ENCODE measurements around the gene PDE1A.

The PDE1A gene

GRCh38 chr2:182267971-182268370, 158.9 kb downstream of the PDE1A start:
- DNase-seq (ENCODE audit: low read depth) = no peak

GRCh38 chr2:182266909-182267308, 159.9 kb downstream of the PDE1A start:
- DNase-seq (ENCODE audit: low read depth) = no peak

- no peak for DNase-seq (ENCODE audit: low read depth)
Measured at GRCh38 chr2:182265718-182266117, 161.1 kb downstream of the PDE1A start.

- DNase-seq (ENCODE audit: low read depth) = no peak
Measured at GRCh38 chr2:182261860-182262387, 164.9 kb downstream of the PDE1A start.

GRCh38 chr2:182259629-182260150, 167.1 kb downstream of the PDE1A start:
- no peak for DNase-seq (ENCODE audit: low read depth)

GRCh38 chr2:182252534-182252933, 174.3 kb downstream of the PDE1A start:
- no peak for DNase-seq (ENCODE audit: low read depth)

GRCh38 chr2:182248898-182249297, 177.9 kb downstream of the PDE1A start:
- no peak for DNase-seq (ENCODE audit: low read depth)

GRCh38 chr2:182248362-182248761, 178.5 kb downstream of the PDE1A start:
- no peak for DNase-seq (ENCODE audit: low read depth)

GRCh38 chr2:182247831-182248230, 179.0 kb downstream of the PDE1A start:
- DNase-seq (ENCODE audit: low read depth) = no peak

GRCh38 chr2:182245963-182246362, 180.9 kb downstream of the PDE1A start:
- DNase-seq (ENCODE audit: low read depth) = no peak

- no peak for DNase-seq (ENCODE audit: low read depth)
Measured at GRCh38 chr2:182242609-182243008, 184.2 kb downstream of the PDE1A start.

- DNase-seq (ENCODE audit: low read depth) = no peak
Measured at GRCh38 chr2:182241936-182242335, 184.9 kb downstream of the PDE1A start.

GRCh38 chr2:182240862-182241371, 185.9 kb downstream of the PDE1A start:
- DNase-seq (ENCODE audit: low read depth) = no peak

GRCh38 chr2:182230561-182230960, 196.3 kb downstream of the PDE1A start:
- DNase-seq (ENCODE audit: low read depth) = no peak

GRCh38 chr2:182229297-182229696, 197.5 kb downstream of the PDE1A start:
- no peak for DNase-seq (ENCODE audit: low read depth)

- DNase-seq (ENCODE audit: low read depth) = no peak
Measured at GRCh38 chr2:182228741-182229140, 198.1 kb downstream of the PDE1A start.

- DNase-seq (ENCODE audit: low read depth) = no peak
Measured at GRCh38 chr2:182228073-182228473, 198.8 kb downstream of the PDE1A start.

GRCh38 chr2:182226807-182227206, 200.0 kb downstream of the PDE1A start:
- DNase-seq (ENCODE audit: low read depth) = no peak

- DNase-seq (ENCODE audit: low read depth) = no peak
Measured at GRCh38 chr2:182224669-182225068, 202.2 kb downstream of the PDE1A start.

GRCh38 chr2:182220998-182221397, 205.8 kb downstream of the PDE1A start:
- DNase-seq (ENCODE audit: low read depth) = no peak

- no peak for DNase-seq (ENCODE audit: low read depth)
Measured at GRCh38 chr2:182220335-182220734, 206.5 kb downstream of the PDE1A start.

GRCh38 chr2:182210669-182211068, 216.2 kb downstream of the PDE1A start:
- no peak for DNase-seq (ENCODE audit: low read depth)

- no peak for DNase-seq (ENCODE audit: low read depth)
Measured at GRCh38 chr2:182208421-182208820, 218.4 kb downstream of the PDE1A start.

GRCh38 chr2:182207049-182207746, 219.6 kb downstream of the PDE1A start:
- DNase-seq (ENCODE audit: low read depth) = no peak
